HepG2 (cell line): ENCODE results near the gene ZNF557. TPM values are rescaled to one million over a fixed set of nuclear protein-coding genes. Genes with fewer than 3 reads are reported as not detected.
A peak's percentile ranks its signal among the peaks of the same experiment; 100 is the strongest.

ENCODE experiments used
- ATAC-seq: fragments of 200-7000 bp; cut with Tn5 transposase; 3 replicates; pipeline ENCODE4 v1.9.1; 2020; ENCODE audit warnings: mild to moderate bottlenecking, moderate library complexity
- BruUV-seq: library from RNA; stranded (reverse); fragments of 400-500 nt; replicated peaks from 2 replicates; lab custom pipeline; 2021; lab: Mats Ljungman, UMichigan
- CTCF ChIA-PET: fragments of 300-600 bp; formaldehyde crosslinking; extraction: SDS; loops from one replicate; lab custom pipeline; 2021; ENCODE audit warnings: low total read pairs, inconsistent platforms, low intra/inter-chr PET ratio; lab: Yijun Ruan, JAX
- POLR2A ChIA-PET: fragments of 350-600 bp; sonication (Branson Sonifier 250); formaldehyde crosslinking; loops from one replicate; lab custom pipeline; 2020; ENCODE audit warnings: antibody characterized with exemption, inconsistent platforms; lab: Yijun Ruan, JAX
- DNase-seq: peaks from one replicate; pipeline ENCODE4 v3.0.0-alpha.2; 2015; ENCODE audit warnings: low spot score
- FAIRE-seq: peaks from 3 replicates; lab custom pipeline; 2011; peaks lifted over from hg19 to GRCh38; lab: Jason Lieb, UNC
- H2AFZ ChIP-seq: one replicate; pipeline ENCODE4 v1.6.1; 2011; ENCODE audit warnings: low read length, inconsistent platforms
- H3K27ac ChIP-seq: fragments of 300-600 bp; 3 replicates; pipeline ENCODE4 v1.8.0; 2011; ENCODE audit warnings: mixed run types, mild to moderate bottlenecking, mixed read lengths, low read length, inconsistent platforms; ENCODE audit not compliant: insufficient read depth; ENCODE audit errors: extremely low read length
- H3K27me3 ChIP-seq, 2 experiments: fragments of 200-600 bp in 1 of 2; 2 replicates in 1 of 2; 3 replicates in 1 of 2; pipeline versions ENCODE4 v1.6.0 to v1.8.0; 2011; ENCODE audit warnings: low read length in 2 of 2, mild to moderate bottlenecking in 2 of 2, moderate library complexity in 2 of 2, inconsistent platforms in 1 of 2; ENCODE audit not compliant: insufficient read depth in 2 of 2, control insufficient read depth in 1 of 2
- H3K36me3 ChIP-seq, 2 experiments: fragments of 200-600 bp in 1 of 2; replicated peaks in 1 of 2; 2 replicates in 1 of 2; 3 replicates in 1 of 2; pipeline versions ENCODE4 v1.5.1 to v1.8.0; 2011; ENCODE audit warnings: low read length in 2 of 2, inconsistent platforms in 1 of 2; ENCODE audit not compliant: insufficient read depth in 2 of 2, control insufficient read depth in 1 of 2
- H3K4me1 ChIP-seq: 2 replicates; pipeline ENCODE4 v1.5.1; 2012; ENCODE audit warnings: low read length, inconsistent platforms; ENCODE audit not compliant: insufficient read depth
- H3K4me2 ChIP-seq: 2 replicates; pipeline ENCODE4 v1.6.0; 2011; ENCODE audit warnings: low read depth, low read length, inconsistent platforms
- H3K4me3 ChIP-seq, 3 experiments: fragments of 200-600 bp in 1 of 3; sonication (generic), shearing (Covaris generic) in 1 of 3; replicated peaks in 1 of 3; 2 replicates each; pipeline ENCODE4 v1.5.1; 2011 to 2016; ENCODE audit warnings: low read length in 3 of 3, inconsistent platforms in 2 of 3, low read depth in 2 of 3, mild to moderate bottlenecking in 2 of 3, control low read depth in 1 of 3, mixed read lengths in 1 of 3; ENCODE audit not compliant: insufficient read depth in 1 of 3
- H3K79me2 ChIP-seq: one replicate; pipeline ENCODE4 v1.6.1; 2011; ENCODE audit warnings: low read length, inconsistent platforms; ENCODE audit not compliant: insufficient read depth
- H3K9ac ChIP-seq: 2 replicates; pipeline ENCODE4 v1.6.0; 2011; ENCODE audit warnings: mild to moderate bottlenecking, low read depth, low read length, inconsistent platforms; ENCODE audit not compliant: insufficient read depth
- H3K9me3 ChIP-seq: 2 replicates; pipeline ENCODE4 v1.5.1; 2012; ENCODE audit warnings: mild to moderate bottlenecking, low read length
- H4K20me1 ChIP-seq: 2 replicates; pipeline ENCODE4 v1.6.0; 2011; ENCODE audit warnings: inconsistent platforms, mild to moderate bottlenecking, low read length, moderate library complexity; ENCODE audit not compliant: insufficient read depth
- ATF7 ChIP-seq, 2 experiments: fragments of 450-650 bp in 1 of 2; sonication (generic) in 1 of 2; formaldehyde crosslinking in 1 of 2; IDR thresholded peaks; 2 replicates each; pipeline versions ENCODE4 v1.4.0 to v1.6.1; 2016 to 2020; ENCODE audit warnings: antibody characterized with exemption in 1 of 2, mild to moderate bottlenecking in 1 of 2, missing genetic modification reagents in 1 of 2
- BRD4 ChIP-seq: sonication (generic); formaldehyde crosslinking; IDR thresholded peaks from 2 replicates; pipeline ENCODE4 v1.4.0; 2020; ENCODE audit warnings: missing genetic modification reagents
- CCAR2 ChIP-seq: fragments of 200-400 bp; formaldehyde crosslinking; optimal IDR thresholded peaks from 2 replicates; pipeline ENCODE3; 2018; ENCODE audit warnings: low read depth, mild to moderate bottlenecking, low read length, moderate library complexity
- CREB1 ChIP-seq, 2 experiments: fragments of 450-650 bp in 1 of 2; IDR thresholded peaks; 2 replicates each; pipeline ENCODE4 v1.6.1; 2016 to 2017; ENCODE audit warnings: control low read depth in 1 of 2, mild to moderate bottlenecking in 1 of 2, missing compliant biosample characterization in 1 of 2, missing genetic modification characterization in 1 of 2
- FOXA1 ChIP-seq, 2 experiments: fragments of 450-650 bp in 1 of 2; sonication (generic) in 1 of 2; formaldehyde crosslinking in 1 of 2; IDR thresholded peaks; 2 replicates each; pipeline versions ENCODE4 v1.4.0 to v1.6.1; 2016 to 2020; ENCODE audit warnings: missing genetic modification reagents in 1 of 2
- PLRG1 ChIP-seq: fragments of 450-650 bp; conservative IDR thresholded peaks from 2 replicates; pipeline ENCODE4 v1.6.1; 2016
- RAD21 ChIP-seq: fragments of 450-650 bp; formaldehyde crosslinking; IDR thresholded peaks from 2 replicates; pipeline ENCODE4 v1.5.0; 2020; ENCODE audit warnings: mild to moderate bottlenecking
- RAD51 ChIP-seq: fragments of 450-650 bp; IDR thresholded peaks from 2 replicates; pipeline ENCODE4 v1.6.1; 2016; ENCODE audit warnings: borderline replicate concordance
- RORA ChIP-seq: sonication (generic); formaldehyde crosslinking; IDR thresholded peaks from 2 replicates; pipeline ENCODE4 v1.5.0; 2020; ENCODE audit warnings: mild to moderate bottlenecking, missing genetic modification reagents, moderate library complexity
- SMARCE1 ChIP-seq: fragments of 450-650 bp; IDR thresholded peaks from 2 replicates; pipeline ENCODE4 v1.6.1; 2017; ENCODE audit warnings: borderline replicate concordance
- SNAPC2 ChIP-seq: sonication (generic); formaldehyde crosslinking; IDR thresholded peaks from 2 replicates; pipeline ENCODE4 v1.8.1; 2022; ENCODE audit warnings: mild to moderate bottlenecking, missing genetic modification reagents
- ZFP36L1 ChIP-seq: sonication (generic); formaldehyde crosslinking; IDR thresholded peaks from 2 replicates; pipeline ENCODE4 v1.8.0; 2022; ENCODE audit warnings: mild to moderate bottlenecking, missing genetic modification reagents, moderate library complexity
- ZFP36L2 ChIP-seq: sonication (generic); formaldehyde crosslinking; IDR thresholded peaks from 2 replicates; pipeline ENCODE4 v1.4.0; 2020; ENCODE audit warnings: missing genetic modification reagents
- ZNF441 ChIP-seq: sonication (generic); formaldehyde crosslinking; IDR thresholded peaks from 2 replicates; pipeline ENCODE4 v1.7.0; 2021; ENCODE audit warnings: missing genetic modification reagents, borderline replicate concordance
- WGBS: methylation state at CpG from one replicate; pipeline ENCODE4 v1.1.6; 2017; ENCODE audit warnings: low lambda C conversion rate; 5-methylcytosine and 5-hydroxymethylcytosine counted together
- in situ Hi-C: cut with HindIII; loops from 2 replicates; pipeline ENCODE4 v1.10.0; 2017; ENCODE audit warnings: low pct_unique_long_range_greater_than_20kb; ENCODE audit not compliant: extremely low pct_ligation_motif_present
- intact Hi-C: fragments of 100-400 bp; cut with micrococcal nuclease; formaldehyde crosslinking; loops from one replicate; pipeline ENCODE4 v1.10.0; 2022; ENCODE audit not compliant: unreplicated experiment
- polyA plus RNA-seq, 8 experiments: library from polyadenylated mRNA; depleted of rRNA in 3 of 8; stranded (reverse) in 7 of 8; unstranded in 1 of 8; fragments of >200 nt; fragmentation: Illumina TruSeq in 4 of 8; extraction: Trizol in 4 of 8; gene quantifications; 2 replicates each; pipeline versions ENCODE4 v1.2.1 to v1.2.3, GENCODE V29; 2011 to 2016; ENCODE audit warnings: low read depth in 4 of 8, missing spikeins in 1 of 8, mixed read lengths in 1 of 8; ENCODE audit not compliant: insufficient read depth in 1 of 8
- total RNA-seq, 5 experiments: library from RNA; depleted of rRNA; stranded (reverse); fragments of >200 nt; fragmentation: Illumina TruSeq; extraction: Trizol; gene quantifications; 2 replicates each; pipeline ENCODE4 v1.2.3, GENCODE V29; 2016; ENCODE audit warnings: low read depth in 1 of 5
- TF ChIP-seq, protein P1 (sequence below): sonication (generic); formaldehyde crosslinking; IDR thresholded peaks from 2 replicates; pipeline ENCODE4 v1.4.0; 2020; ENCODE audit warnings: missing genetic modification reagents
- TF ChIP-seq, protein P2 (sequence below): sonication (generic); formaldehyde crosslinking; IDR thresholded peaks from 2 replicates; pipeline ENCODE4 v1.9.0; 2021; ENCODE audit warnings: missing genetic modification reagents, mild to moderate bottlenecking, borderline replicate concordance

The ZNF557 gene
- total and polyA plus RNA-seq, 2 of the 13 experiments (the other 11 are each of a cell fraction or from before 2014, with no cell fraction given), result 2.1 to 7.8 TPM

DNA sequence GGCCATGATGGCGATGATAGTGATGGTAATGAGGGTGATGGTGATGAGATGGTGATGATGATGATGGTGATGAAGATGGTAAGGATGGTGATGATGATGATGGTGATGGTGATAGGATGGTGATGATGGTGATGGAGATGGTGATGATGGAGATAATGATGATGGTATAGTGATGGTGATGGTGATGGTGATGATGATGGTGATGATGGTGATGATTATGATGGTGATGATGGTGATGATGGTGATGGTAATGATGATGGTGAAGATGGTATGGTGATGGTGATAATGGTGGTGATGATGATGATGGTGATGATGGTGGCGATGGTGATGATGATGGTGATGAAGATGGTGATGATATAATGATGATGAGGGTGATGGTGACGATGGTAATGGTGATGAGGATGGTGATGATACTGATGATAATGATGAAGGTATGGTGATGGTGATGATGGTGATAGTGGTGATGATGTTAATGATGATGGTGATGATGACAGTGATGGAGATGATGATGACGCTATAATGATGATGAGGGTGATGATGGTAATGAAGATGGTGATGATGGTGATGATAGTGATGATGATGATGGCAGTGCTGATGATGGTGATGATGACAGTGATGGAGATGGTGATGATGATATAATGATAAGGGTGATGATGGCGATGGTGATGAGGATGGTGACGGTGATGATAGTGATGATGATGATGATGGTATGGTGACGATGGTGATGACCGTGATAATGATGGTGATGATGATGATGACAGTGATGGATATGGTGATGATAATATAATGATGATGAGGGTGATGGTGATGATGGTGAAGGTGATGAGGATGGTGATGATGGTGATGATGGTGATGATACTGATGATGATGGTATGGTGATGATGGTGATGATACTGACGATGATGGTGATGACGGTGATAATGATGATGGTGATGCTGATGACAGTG, 37.5 kb downstream of the ZNF557 start:
- FAIRE-seq, result no peak
- 44% methylated on average over 10 of the region's 10 CpGs for WGBS
- in situ Hi-C loops, result loop anchor here (10.0 kb wide), 1 partner anchor 238 kb away; the partner anchor contains the start of gene ARHGEF18
- TF ChIP-seq ZFP36L2 (CRISPR knock-in tag) (no peak), RORA (CRISPR knock-in tag) (no peak), RAD21 (CRISPR knock-in tag) (no peak), CCAR2 (no peak), FOXA1 (IDR thresholded peaks at IDR 0.05) (peak; percentile 4; the same call in 1 of the 2 replicates), FOXA1 (CRISPR knock-in tag; IDR thresholded peaks at IDR 0.05) (no peak), BRD4 (no peak), ZFP36L1 (CRISPR knock-in tag) (no peak), RAD51 (0 out of 2 replicates have a peak, but pooled peaks have one; percentile 12), SMARCE1 (no peak), PLRG1 (0 out of 2 replicates have a peak, but pooled peaks have one; percentile 4), ATF7 (IDR thresholded peaks at IDR 0.05) (peak; percentile 75; the same call in 1 of the 2 replicates), ATF7 (CRISPR knock-in tag; IDR thresholded peaks at IDR 0.05) (no peak), ZNF441 (no peak), CREB1 (IDR thresholded peaks at IDR 0.05) (peak; percentile 97), CREB1 (CRISPR knock-in tag; IDR thresholded peaks at IDR 0.05) (no peak), SNAPC2 (no peak)
- TF ChIP-seq, protein P1, sequence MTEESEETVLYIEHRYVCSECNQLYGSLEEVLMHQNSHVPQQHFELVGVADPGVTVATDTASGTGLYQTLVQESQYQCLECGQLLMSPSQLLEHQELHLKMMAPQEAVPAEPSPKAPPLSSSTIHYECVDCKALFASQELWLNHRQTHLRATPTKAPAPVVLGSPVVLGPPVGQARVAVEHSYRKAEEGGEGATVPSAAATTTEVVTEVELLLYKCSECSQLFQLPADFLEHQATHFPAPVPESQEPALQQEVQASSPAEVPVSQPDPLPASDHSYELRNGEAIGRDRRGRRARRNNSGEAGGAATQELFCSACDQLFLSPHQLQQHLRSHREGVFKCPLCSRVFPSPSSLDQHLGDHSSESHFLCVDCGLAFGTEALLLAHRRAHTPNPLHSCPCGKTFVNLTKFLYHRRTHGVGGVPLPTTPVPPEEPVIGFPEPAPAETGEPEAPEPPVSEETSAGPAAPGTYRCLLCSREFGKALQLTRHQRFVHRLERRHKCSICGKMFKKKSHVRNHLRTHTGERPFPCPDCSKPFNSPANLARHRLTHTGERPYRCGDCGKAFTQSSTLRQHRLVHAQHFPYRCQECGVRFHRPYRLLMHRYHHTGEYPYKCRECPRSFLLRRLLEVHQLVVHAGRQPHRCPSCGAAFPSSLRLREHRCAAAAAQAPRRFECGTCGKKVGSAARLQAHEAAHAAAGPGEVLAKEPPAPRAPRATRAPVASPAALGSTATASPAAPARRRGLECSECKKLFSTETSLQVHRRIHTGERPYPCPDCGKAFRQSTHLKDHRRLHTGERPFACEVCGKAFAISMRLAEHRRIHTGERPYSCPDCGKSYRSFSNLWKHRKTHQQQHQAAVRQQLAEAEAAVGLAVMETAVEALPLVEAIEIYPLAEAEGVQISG (CRISPR knock-in tag), result no peak
- TF ChIP-seq, protein P2, sequence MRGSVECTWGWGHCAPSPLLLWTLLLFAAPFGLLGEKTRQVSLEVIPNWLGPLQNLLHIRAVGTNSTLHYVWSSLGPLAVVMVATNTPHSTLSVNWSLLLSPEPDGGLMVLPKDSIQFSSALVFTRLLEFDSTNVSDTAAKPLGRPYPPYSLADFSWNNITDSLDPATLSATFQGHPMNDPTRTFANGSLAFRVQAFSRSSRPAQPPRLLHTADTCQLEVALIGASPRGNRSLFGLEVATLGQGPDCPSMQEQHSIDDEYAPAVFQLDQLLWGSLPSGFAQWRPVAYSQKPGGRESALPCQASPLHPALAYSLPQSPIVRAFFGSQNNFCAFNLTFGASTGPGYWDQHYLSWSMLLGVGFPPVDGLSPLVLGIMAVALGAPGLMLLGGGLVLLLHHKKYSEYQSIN (CRISPR knock-in tag), result no peak

More for the DNA sequence above, 37.5 kb downstream of the ZNF557 start:
- H3K36me3 ChIP-seq, result no peaks in the 10 kb centered on the region
- ATAC-seq (no peak), DNase-seq (no peak)
- H3K4me1 ChIP-seq, result peaks cover 12% of the 10 kb centered on the region
- POLR2A ChIA-PET, result no interaction called here
- H3K9me3 ChIP-seq, result no peaks in the 10 kb centered on the region
- no peak overlapping the region for H3K4me3 ChIP-seq
- no peaks in the 10 kb centered on the region for H3K27me3 ChIP-seq
- no peak overlapping the region for H3K27ac ChIP-seq
- intact Hi-C loops, result no loop called here
- no peak overlapping the region for H2AFZ ChIP-seq
- no peaks in the 10 kb centered on the region for H3K79me2 ChIP-seq
- H4K20me1 ChIP-seq, result no peaks in the 10 kb centered on the region
- CTCF ChIA-PET, result no interaction called here
- no TSS peak for BruUV-seq
- no peak overlapping the region for H3K4me2 ChIP-seq
- no peak overlapping the region for H3K9ac ChIP-seq
